Endothelial cell of hepatic sinusoid (primary cell): ENCODE measurements around the gene ENPP1.

Source experiments
- in situ Hi-C: cut with HindIII; loops from 2 replicates; pipeline ENCODE4 v1.10.0; 2017; ENCODE audit warnings: low sequenced_read_pairs

Gene ENPP1

DNA sequence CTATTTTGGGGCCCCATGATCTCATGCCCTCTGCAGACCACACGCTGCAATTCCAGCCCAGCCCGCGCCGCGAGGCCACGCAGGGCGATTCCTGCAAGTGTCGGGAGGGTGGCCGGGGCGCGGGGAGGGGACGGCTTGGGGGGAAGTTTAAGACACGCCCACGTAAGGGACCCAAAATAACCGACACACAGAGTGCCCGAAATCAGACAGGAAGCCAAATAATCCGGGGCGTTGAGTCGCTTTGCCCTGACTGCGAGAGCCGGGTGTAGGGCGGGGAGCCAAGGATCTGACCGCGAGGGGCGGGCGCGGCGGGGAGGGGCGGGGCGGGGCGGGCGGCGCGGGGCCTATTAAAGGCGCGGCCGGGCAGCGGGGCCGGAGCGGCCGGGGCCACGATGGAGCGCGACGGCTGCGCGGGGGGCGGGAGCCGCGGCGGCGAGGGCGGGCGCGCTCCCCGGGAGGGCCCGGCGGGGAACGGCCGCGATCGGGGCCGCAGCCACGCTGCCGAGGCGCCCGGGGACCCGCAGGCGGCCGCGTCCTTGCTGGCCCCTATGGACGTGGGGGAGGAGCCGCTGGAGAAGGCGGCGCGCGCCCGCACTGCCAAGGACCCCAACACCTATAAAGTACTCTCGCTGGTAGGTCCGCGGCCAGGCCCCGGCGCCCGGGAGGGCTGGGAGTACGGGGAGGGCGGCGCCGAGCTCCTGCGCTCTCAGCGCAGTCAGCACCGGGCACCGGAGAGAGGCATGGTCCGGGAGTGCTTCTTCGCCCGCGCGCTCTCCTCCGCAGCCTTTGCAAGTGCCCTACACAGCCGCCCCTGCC is at the start of gene ENPP1:
TSS of gene ENPP1 (plus strand) at position 377 of the 816 bp plus-strand sequence. CDS start at position 393, 16 bp downstream.
- in situ Hi-C loops: no loop called here

- in situ Hi-C loops: no loop called here
These were observed 48.9 kb upstream of the ENPP1 start for GRCh38 chr6:131758920-131759319.

DNA sequence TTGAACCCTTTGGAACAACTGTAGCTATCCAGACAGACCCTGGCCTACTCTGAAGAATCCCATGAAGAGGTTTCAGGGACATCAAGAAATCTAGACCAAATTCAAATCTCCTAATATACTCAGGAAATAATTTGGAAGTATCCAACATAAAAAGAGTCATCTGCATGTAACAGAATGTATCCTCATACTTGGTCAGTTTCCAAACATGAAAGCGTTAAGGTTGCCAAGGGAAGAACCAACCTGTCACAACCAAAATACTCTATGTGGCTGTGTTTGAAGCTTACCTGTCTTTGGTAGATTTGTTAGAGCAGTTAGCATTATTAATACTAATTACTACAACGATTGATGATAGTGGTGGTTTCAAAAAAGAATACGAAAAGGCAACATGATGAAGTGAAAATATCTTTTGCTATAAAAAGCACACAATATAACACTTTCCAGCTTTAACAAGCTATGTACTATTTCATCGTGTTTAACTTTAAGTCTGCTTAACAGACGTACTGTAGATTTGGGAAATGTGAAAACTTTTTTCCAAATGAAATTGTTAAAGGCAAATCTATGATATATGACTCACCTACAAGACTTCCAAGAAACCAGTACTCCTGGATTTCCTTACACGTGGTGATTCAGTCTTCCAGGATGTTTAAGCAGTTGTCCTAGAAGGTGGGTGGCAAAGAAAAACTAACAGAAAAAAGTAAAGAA is 46.6 kb upstream of the ENPP1 start:
- in situ Hi-C loops: loop anchor here (5.0 kb wide), 1 partner anchor 56 kb away; no protein-coding TSS in a partner anchor

- in situ Hi-C loops: loop anchor here (5.0 kb wide), 1 partner anchor 56 kb away; no protein-coding TSS in a partner anchor
These were observed 46.1 kb upstream of the ENPP1 start for GRCh38 chr6:131761762-131762067.

- in situ Hi-C loops: loop anchor here (5.0 kb wide), 1 partner anchor 54 kb away; no protein-coding TSS in a partner anchor
These were observed 44.8 kb upstream of the ENPP1 start for GRCh38 chr6:131762984-131763383.

DNA sequence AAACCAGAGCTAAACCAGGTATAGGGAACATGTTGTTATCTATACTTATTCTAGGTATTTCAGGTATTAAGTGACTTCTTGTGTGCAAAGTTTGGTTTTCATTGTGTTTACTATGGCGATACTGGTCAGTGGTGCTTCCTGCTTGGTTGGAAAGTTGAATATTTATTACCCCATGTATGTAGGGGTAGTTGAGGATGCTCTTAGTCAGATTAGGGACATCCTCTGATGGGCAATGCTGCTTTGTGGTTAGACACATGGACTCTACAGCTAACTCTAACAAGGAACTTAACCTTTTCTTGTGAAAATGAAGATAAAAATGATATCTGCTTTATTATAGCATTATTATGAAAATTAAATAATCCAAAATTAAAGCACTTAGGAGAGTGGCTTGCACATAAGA is 44.1 kb upstream of the ENPP1 start:
- in situ Hi-C loops: loop anchor here (5.0 kb wide), 1 partner anchor 54 kb away; no protein-coding TSS in a partner anchor

GRCh38 chr6:131764350-131764749 is 43.5 kb upstream of the ENPP1 start:
- in situ Hi-C loops: loop anchor here (5.0 kb wide), 1 partner anchor 53 kb away; no protein-coding TSS in a partner anchor

GRCh38 chr6:131765081-131765803 is 42.6 kb upstream of the ENPP1 start:
- in situ Hi-C loops: no loop called here

- in situ Hi-C loops: no loop called here
These were observed 42.0 kb upstream of the ENPP1 start for GRCh38 chr6:131765804-131766135.

DNA sequence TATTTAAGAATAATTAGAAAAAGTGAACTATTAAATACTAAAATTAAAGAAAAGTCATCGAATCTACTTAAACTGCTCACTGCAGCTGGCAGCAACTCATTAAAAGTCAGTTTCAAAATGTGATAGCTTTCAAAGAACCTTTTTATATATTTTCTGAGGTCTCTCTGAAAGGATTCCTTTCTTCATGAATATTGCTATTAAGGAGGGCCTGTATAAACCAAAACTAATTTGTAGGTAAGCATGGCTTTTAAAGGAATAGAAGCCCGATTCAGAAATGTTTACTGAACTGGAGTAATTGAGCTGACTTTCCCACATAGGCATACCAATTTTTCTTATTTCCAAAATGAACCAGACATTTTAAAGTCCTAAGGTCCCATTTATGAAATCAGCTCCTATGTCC is 41.2 kb upstream of the ENPP1 start:
- in situ Hi-C loops: no loop called here

DNA sequence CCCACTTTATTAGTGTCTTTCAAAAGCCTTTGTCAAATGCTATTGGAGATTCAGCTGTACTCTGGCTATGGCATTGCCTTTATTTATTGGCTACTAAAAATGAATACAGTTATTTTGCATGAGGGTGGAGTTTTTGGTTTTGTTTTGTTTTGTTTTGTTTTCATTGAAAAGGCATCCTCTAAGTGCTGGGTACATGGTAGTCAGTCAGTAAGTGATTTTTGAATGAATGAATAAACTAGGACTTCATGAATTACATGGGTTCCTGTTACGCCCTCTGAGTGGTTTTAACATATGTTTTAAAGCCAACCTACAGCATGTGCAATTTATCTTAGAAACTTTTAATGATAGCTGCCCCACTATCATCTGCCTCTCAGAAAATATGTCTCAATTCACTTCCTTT is 38.9 kb upstream of the ENPP1 start:
- in situ Hi-C loops: no loop called here

- in situ Hi-C loops: no loop called here
These were observed 38.3 kb upstream of the ENPP1 start for GRCh38 chr6:131769385-131770141.

DNA sequence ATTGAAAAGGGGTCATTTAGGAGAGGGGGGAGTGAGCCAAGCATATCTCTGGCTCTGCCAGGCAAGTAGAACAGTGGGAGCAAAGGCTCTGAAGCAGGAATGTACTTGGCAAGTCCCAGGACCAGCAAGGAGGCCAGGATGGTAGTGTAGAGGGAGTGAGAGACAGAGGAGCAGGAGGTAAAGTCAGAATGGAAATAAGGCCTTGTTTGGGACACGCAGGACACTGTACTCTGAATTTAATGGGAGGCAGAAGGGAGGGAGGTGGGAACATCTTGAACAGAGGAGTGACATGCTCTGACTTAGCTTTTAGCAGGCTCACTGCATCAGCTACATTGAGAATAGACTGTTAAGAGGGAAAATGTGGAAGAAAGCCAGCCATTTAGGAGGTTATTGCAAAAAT is 37.0 kb upstream of the ENPP1 start:
- in situ Hi-C loops: no loop called here

GRCh38 chr6:131773284-131773950 is 34.4 kb upstream of the ENPP1 start:
- in situ Hi-C loops: no loop called here

- in situ Hi-C loops: no loop called here
These were observed 31.9 kb upstream of the ENPP1 start for GRCh38 chr6:131775886-131776285.

DNA sequence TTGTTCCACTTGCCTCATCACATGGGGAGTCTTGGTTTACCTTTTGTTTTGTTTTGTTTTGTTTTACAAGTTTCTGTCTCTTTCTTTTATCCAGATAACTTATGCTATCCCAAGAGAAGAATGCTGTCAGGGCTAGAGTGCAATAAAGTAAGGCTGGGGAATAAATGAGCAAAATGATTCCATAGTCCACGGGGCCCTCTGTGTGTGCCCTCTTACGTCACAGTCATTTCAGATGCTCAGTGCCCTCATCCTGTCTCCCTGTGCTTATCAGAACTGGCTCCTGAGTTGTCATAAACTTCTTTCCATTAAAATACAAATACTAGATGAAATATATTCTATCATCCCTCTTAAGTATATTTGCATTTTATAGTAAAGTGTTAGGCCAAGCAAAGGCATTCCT is 30.8 kb upstream of the ENPP1 start:
- in situ Hi-C loops: no loop called here

- in situ Hi-C loops: no loop called here
These were observed 29.7 kb upstream of the ENPP1 start for GRCh38 chr6:131778169-131778568.

DNA sequence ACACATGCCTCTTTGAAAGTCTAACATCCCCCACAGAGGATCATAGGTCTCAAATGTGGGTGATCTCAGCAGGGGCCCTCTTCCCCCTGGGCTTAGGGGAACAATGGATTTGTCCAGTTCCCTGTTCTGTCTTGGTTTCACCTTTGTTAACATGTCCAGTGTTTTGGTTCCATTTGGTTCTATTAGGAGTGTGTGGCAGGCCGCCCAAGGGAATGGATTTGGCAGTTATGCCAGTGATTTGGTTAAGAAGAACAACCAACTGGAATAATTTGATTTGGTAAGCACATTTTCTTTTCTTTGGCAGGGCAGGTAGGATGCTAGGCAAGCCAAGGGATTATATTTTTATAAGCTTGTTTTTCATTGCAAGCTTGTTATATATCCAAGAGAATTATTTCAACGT is 28.5 kb upstream of the ENPP1 start:
- in situ Hi-C loops: no loop called here

DNA sequence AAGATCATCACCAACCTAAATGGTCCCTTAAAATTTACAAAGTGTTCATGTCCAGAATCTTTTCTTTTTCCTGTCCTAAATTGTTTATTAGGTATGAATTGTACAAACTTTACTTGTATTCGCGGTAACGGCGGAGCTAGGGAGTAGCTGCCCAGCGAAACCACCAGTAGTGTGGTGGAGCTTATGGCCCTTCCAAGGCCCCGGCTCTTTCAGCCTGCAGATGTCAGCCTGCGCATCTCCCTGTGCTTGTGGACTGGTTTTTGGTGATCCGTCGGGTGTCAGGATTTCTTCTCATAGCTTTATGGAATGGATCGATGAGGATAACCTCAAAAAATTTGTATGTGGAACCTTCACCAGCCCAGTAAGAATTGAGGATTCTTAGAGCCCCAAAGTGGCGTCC is 27.2 kb upstream of the ENPP1 start:
- in situ Hi-C loops: no loop called here

DNA sequence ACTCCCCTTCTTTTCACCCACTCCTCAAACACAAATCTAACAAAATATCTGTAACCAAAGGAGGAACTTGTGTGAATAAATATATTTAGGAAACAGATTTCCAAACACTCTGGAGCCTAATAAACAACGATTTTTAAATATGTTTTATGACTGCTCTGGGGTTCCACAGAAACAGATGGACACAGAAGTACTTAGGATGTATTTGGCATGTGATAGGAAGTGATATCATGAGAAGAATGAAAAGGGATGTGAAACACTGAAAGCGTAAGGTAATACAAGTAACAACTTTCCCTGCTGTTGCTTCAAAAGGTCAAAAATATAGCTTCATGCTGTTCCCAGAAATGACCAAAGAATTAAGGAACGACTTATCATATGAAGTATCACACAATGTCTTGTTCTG is 26.1 kb upstream of the ENPP1 start:
- in situ Hi-C loops: no loop called here
